Fibroblast of lung (primary cell): Measurements from ENCODE around the gene ZNF2. TPM values are rescaled to one million over a fixed set of nuclear protein-coding genes. Genes with fewer than 3 reads are reported as not detected.
A peak's percentile ranks its signal among the peaks of the same experiment; 100 is the strongest.

Experiments used
- DNase-seq, 2 donors: peaks; one replicate each; pipeline versions ENCODE4 v3.0.0 to v3.0.0-alpha.2; 2010; ENCODE audit warnings: low read depth in 2 of 2
- H2AFZ ChIP-seq: 2 replicates; pipeline ENCODE4 v1.5.1; 2012; ENCODE audit warnings: low read length, control low read depth, inconsistent platforms
- H3K27ac ChIP-seq: 2 replicates; pipeline ENCODE4 v1.5.1; 2011; ENCODE audit warnings: low read length, control low read depth; ENCODE audit not compliant: insufficient read depth
- H3K27me3 ChIP-seq: 2 replicates; pipeline ENCODE4 v1.5.1; 2011; ENCODE audit warnings: mild to moderate bottlenecking, low read length; ENCODE audit not compliant: control insufficient read depth, insufficient read depth
- H3K36me3 ChIP-seq: 2 replicates; pipeline ENCODE4 v1.5.1; 2011; ENCODE audit warnings: low read length; ENCODE audit not compliant: control insufficient read depth, insufficient read depth
- H3K4me1 ChIP-seq: 2 replicates; pipeline ENCODE4 v1.5.1; 2011; ENCODE audit warnings: low read length; ENCODE audit not compliant: control insufficient read depth, insufficient read depth; ENCODE audit errors: extremely low read depth
- H3K4me2 ChIP-seq: 2 replicates; pipeline ENCODE4 v1.5.1; 2011; ENCODE audit warnings: low read length, control low read depth; ENCODE audit not compliant: insufficient read depth; ENCODE audit errors: extremely low read depth
- H3K4me3 ChIP-seq, 4 experiments: fragments of 200-600 bp in 1 of 4; sonication (generic) in 1 of 4; replicated peaks in 1 of 4; 2 replicates each; pipeline ENCODE4 v1.5.1; 2011 to 2016; ENCODE audit warnings: low read length in 4 of 4, low read depth in 3 of 4, mild to moderate bottlenecking in 3 of 4, control low read depth in 2 of 4, inconsistent platforms in 1 of 4, mixed read lengths in 1 of 4; ENCODE audit not compliant: insufficient read depth in 1 of 4; ENCODE audit errors: control extremely low read depth in 1 of 4
- H3K79me2 ChIP-seq: 2 replicates; pipeline ENCODE4 v1.5.1; 2012; ENCODE audit warnings: mild to moderate bottlenecking, low read length, inconsistent platforms; ENCODE audit not compliant: control insufficient read depth, insufficient read depth
- H3K9ac ChIP-seq: 2 replicates; pipeline ENCODE4 v1.5.1; 2011; ENCODE audit warnings: mild to moderate bottlenecking, low read length, control low read depth; ENCODE audit not compliant: insufficient read depth
- H3K9me3 ChIP-seq: 2 replicates; pipeline ENCODE4 v1.5.1; 2012; ENCODE audit warnings: low read depth, low read length; ENCODE audit not compliant: control insufficient read depth, insufficient read depth
- H4K20me1 ChIP-seq: 2 replicates; pipeline ENCODE4 v1.5.1; 2011; ENCODE audit warnings: low read length; ENCODE audit not compliant: control insufficient read depth, insufficient read depth; ENCODE audit errors: extremely low read depth
- EZH2 ChIP-seq: IDR thresholded peaks from 2 replicates; pipeline ENCODE4 v1.5.1; 2012; ENCODE audit warnings: low read length, control low read depth, mild to moderate bottlenecking; ENCODE audit errors: missing control alignments
- polyA plus RNA-seq, 2 donors: library from polyadenylated mRNA; depleted of rRNA in 1 of 2; stranded (reverse) in 1 of 2; unstranded in 1 of 2; fragments of >200 nt; gene quantifications; 2 replicates each; pipeline ENCODE4 v1.2.1, GENCODE V29; 2011 to 2012; ENCODE audit warnings: missing spikeins in 1 of 2
- total RNA-seq: library from RNA; depleted of rRNA; stranded (reverse); fragments of >200 nt; gene quantifications from 2 replicates; pipeline ENCODE4 v1.2.1, GENCODE V29; 2014
- TF ChIP-seq, protein P1 (sequence below), 2 donors: IDR thresholded peaks in 1 of 2; conservative IDR thresholded peaks in 1 of 2; 1 replicate in 1 of 2; 2 replicates in 1 of 2; pipeline ENCODE4 v1.5.1; 2011 to 2012; ENCODE audit warnings: low read length in 2 of 2, control low read depth in 1 of 2, inconsistent platforms in 1 of 2, low read depth in 1 of 2, mild to moderate bottlenecking in 1 of 2

ZNF2 gene
- total and polyA plus RNA-seq, 2 donors (not counting 1 experiment from before 2014, with no cell fraction given): 5.0 to 11.7 TPM

DNA sequence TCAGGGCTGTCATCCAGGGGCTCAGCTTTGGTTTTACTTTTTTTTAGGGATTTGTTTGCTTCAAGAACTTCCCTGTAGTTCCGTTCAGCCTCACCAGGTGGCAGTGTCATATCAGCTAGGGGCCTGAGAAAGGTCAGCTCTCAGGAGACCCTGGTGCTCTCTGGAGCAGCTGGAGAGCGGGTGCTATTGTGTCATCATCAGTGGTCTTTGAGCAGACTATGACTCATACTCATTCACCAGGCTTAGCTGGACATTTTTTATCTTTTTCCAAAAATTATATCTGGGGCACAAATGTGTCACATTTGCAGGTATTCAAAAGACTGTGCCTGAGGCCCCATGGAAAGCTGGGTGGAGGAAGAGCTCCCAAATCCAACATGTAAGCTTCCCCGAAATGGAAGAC lies 66.1 kb downstream of the ZNF2 start:
- H3K27me3 ChIP-seq: no peaks in the 10 kb centered on the region
- peak; percentile 62 to 90 for DNase-seq
- H3K36me3 ChIP-seq: no peaks in the 10 kb centered on the region
- no peak overlapping the region for H2AFZ ChIP-seq
- no peak overlapping the region for H3K4me3 ChIP-seq
- no peak overlapping the region for H3K4me2 ChIP-seq
- H3K9me3 ChIP-seq: no peaks in the 10 kb centered on the region
- no peaks in the 10 kb centered on the region for H3K79me2 ChIP-seq
- no peak overlapping the region for H3K9ac ChIP-seq
- no peaks in the 10 kb centered on the region for H3K4me1 ChIP-seq
- no peaks in the 10 kb centered on the region for H4K20me1 ChIP-seq
- no peak overlapping the region for H3K27ac ChIP-seq
- TF ChIP-seq, protein P1, sequence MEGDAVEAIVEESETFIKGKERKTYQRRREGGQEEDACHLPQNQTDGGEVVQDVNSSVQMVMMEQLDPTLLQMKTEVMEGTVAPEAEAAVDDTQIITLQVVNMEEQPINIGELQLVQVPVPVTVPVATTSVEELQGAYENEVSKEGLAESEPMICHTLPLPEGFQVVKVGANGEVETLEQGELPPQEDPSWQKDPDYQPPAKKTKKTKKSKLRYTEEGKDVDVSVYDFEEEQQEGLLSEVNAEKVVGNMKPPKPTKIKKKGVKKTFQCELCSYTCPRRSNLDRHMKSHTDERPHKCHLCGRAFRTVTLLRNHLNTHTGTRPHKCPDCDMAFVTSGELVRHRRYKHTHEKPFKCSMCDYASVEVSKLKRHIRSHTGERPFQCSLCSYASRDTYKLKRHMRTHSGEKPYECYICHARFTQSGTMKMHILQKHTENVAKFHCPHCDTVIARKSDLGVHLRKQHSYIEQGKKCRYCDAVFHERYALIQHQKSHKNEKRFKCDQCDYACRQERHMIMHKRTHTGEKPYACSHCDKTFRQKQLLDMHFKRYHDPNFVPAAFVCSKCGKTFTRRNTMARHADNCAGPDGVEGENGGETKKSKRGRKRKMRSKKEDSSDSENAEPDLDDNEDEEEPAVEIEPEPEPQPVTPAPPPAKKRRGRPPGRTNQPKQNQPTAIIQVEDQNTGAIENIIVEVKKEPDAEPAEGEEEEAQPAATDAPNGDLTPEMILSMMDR (conservative IDR thresholded peaks at IDR 0.05 in 1 of 2, IDR thresholded peaks at IDR 0.05 in 1 of 2; ENCODE audit: low read depth in 1 of 2, low read length in 2 of 2): peak; percentile 83 to 92
- TF ChIP-seq EZH2: no peak

DNA sequence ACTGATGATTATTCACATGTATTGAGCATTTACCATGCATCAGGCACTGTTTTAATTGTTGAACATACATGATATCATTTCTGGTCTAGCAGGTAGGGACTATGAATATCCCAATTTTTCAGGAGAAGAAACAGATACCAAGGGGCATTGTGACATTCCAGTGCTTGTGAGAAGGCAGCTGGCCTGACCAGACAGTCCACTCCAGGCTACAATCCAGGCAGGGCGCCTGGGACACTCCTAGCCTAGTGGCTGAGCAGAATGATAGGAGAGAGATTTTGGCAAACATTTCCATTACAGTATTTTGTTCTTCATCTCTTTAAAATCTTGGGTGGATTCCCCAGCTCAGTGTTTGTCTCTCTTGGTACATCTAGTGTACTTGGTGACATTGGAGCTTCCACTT lies 66.6 kb downstream of the ZNF2 start:
- H2AFZ ChIP-seq: no peak overlapping the region
- H3K79me2 ChIP-seq: no peaks in the 10 kb centered on the region
- H3K4me1 ChIP-seq: no peaks in the 10 kb centered on the region
- H4K20me1 ChIP-seq: no peaks in the 10 kb centered on the region
- H3K9ac ChIP-seq: no peak overlapping the region
- H3K27me3 ChIP-seq: no peaks in the 10 kb centered on the region
- no peak for TF ChIP-seq EZH2
- TF ChIP-seq, protein P1 (conservative IDR thresholded peaks at IDR 0.05 in 1 of 2, IDR thresholded peaks at IDR 0.05 in 1 of 2; ENCODE audit: low read depth in 1 of 2, low read length in 2 of 2): no peak
- H3K9me3 ChIP-seq: no peaks in the 10 kb centered on the region
- no peak overlapping the region for H3K27ac ChIP-seq
- H3K36me3 ChIP-seq: no peaks in the 10 kb centered on the region
- no peak overlapping the region for H3K4me2 ChIP-seq
- DNase-seq: no peak
- no peak overlapping the region for H3K4me3 ChIP-seq

Other genes starting within 250 kb of the ZNF2 start
- gene MAL, start 140.1 kb upstream of the ZNF2 start, total RNA-seq: under 0.01 TPM in 1 of 2 replicates, not detected in the other
- not detected in 2 replicates for gene MAL, start 140.1 kb upstream of the ZNF2 start, polyA plus RNA-seq
- gene MRPS5, start 44.0 kb upstream of the ZNF2 start, total RNA-seq: 50.8 and 61.1 TPM in 2 replicates
- gene MRPS5, start 44.0 kb upstream of the ZNF2 start, polyA plus RNA-seq: 46.2 and 52.7 TPM in 2 replicates
- 14.2 and 15.4 TPM in 2 replicates for gene ZNF514, start 6.0 kb upstream of the ZNF2 start, total RNA-seq
- 6.0 and 6.5 TPM in 2 replicates for gene ZNF514, start 6.0 kb upstream of the ZNF2 start, polyA plus RNA-seq
- gene ZNF892, start 41.7 kb downstream of the ZNF2 start, total RNA-seq: 6.2 and 7.3 TPM in 2 replicates
- gene ZNF892, start 41.7 kb downstream of the ZNF2 start, polyA plus RNA-seq: 1.1 and 1.4 TPM in 2 replicates
- gene PROM2, start 108.6 kb downstream of the ZNF2 start, total RNA-seq: 0.26 and 0.33 TPM in 2 replicates
- 0.05 and 0.09 TPM in 2 replicates for gene PROM2, start 108.6 kb downstream of the ZNF2 start, polyA plus RNA-seq
- 1.5 and 1.7 TPM in 2 replicates for gene KCNIP3, start 131.5 kb downstream of the ZNF2 start, total RNA-seq
- 0.32 and 0.81 TPM in 2 replicates for gene KCNIP3, start 131.5 kb downstream of the ZNF2 start, polyA plus RNA-seq
- 25.9 and 32.5 TPM in 2 replicates for gene FAHD2A, start 236.9 kb downstream of the ZNF2 start, total RNA-seq
- 22.1 and 25.7 TPM in 2 replicates for gene FAHD2A, start 236.9 kb downstream of the ZNF2 start, polyA plus RNA-seq